ENCODE data around the gene FAM8A1. TPM values are rescaled to one million over a fixed set of nuclear protein-coding genes. Genes with fewer than 3 reads are reported as not detected.

Gene FAM8A1
- total and polyA plus RNA-seq, 2 of the 13 experiments (the other 11 are each of a cell fraction or from before 2014, with no cell fraction given) = 30.5 to 34.3 TPM

GRCh38 chr6:17599877-17600526 lies at the start of gene FAM8A1 (continued):
- no peak for TF ChIP-seq ZBTB10 (CRISPR knock-in tag; IDR thresholded peaks at IDR 0.05; ENCODE audit: borderline replicate concordance)
- TF ChIP-seq CHCHD3 (CRISPR knock-in tag; IDR thresholded peaks at IDR 0.05) = no peak
- TF ChIP-seq ELF4 (CRISPR knock-in tag; IDR thresholded peaks at IDR 0.05; ENCODE audit: borderline replicate concordance) = no peak; the same call in 1 of the 2 replicates
- TF ChIP-seq ZNF350 (CRISPR knock-in tag; IDR thresholded peaks at IDR 0.05; ENCODE audit: borderline replicate concordance, low read depth) = peak; percentile 88
- TF ChIP-seq ZNF720 (CRISPR knock-in tag; IDR thresholded peaks at IDR 0.05) = no peak
- no peak for TF ChIP-seq ZNF629 (CRISPR knock-in tag; conservative IDR thresholded peaks at IDR 0.05)
- TF ChIP-seq PCBP1 (IDR thresholded peaks at IDR 0.05; ENCODE audit: borderline replicate concordance, low read depth, low read length) = peak; percentile 90; the same call in 1 of the 2 replicates
- TF ChIP-seq ZSCAN5A (CRISPR knock-in tag; IDR thresholded peaks at IDR 0.05; ENCODE audit: borderline replicate concordance) = 0 out of 2 replicates have a peak, but pooled peaks have one; percentile 60
- TF ChIP-seq BRCA1 (CRISPR knock-in tag; IDR thresholded peaks at IDR 0.05) = no peak
- no peak for TF ChIP-seq ZNF777 (CRISPR knock-in tag; IDR thresholded peaks at IDR 0.05)
- 0 out of 4 replicates have a peak, but pooled peaks of 1 of the 2 experiments have one; percentile 66 for TF ChIP-seq ATF4 (CRISPR knock-in tag; IDR thresholded peaks at IDR 0.05)
- TF ChIP-seq MIER2 (CRISPR knock-in tag; IDR thresholded peaks at IDR 0.05) = peak; percentile 52; the same call in 1 of the 2 replicates
- peak; percentile 49; the same call in 1 of the 2 replicates for TF ChIP-seq ZNF639 (CRISPR knock-in tag; conservative IDR thresholded peaks at IDR 0.05)
- TF ChIP-seq RARG (CRISPR knock-in tag; IDR thresholded peaks at IDR 0.05; ENCODE audit: low read depth) = no peak
- TF ChIP-seq ADNP (CRISPR knock-in tag; IDR thresholded peaks at IDR 0.05) = no peak
- peak; percentile 71 for TF ChIP-seq ZNF547 (CRISPR knock-in tag; IDR thresholded peaks at IDR 0.05)
- TF ChIP-seq SOX5 (CRISPR knock-in tag; IDR thresholded peaks at IDR 0.05; ENCODE audit: borderline replicate concordance) = peak; percentile 60; the same call in 1 of the 2 replicates
- no peak for TF ChIP-seq UBTF (CRISPR knock-in tag; IDR thresholded peaks at IDR 0.05)
- TF ChIP-seq ZNF761 (CRISPR knock-in tag; conservative IDR thresholded peaks at IDR 0.05) = peak; percentile 35; the same call in 1 of the 2 replicates
- TF ChIP-seq ARNT (IDR thresholded peaks at IDR 0.05) = no peak
- peak; percentile 78 for TF ChIP-seq SKI (IDR thresholded peaks at IDR 0.05; ENCODE audit: partially characterized antibody)
